Stimulated activated CD8-positive, alpha-beta memory T cell treated with anti-CD3 and anti-CD28 coated beads, Interleukin-12 subunit alpha, Interleukin-12 subunit beta, amount 100 ng/mL, for 4 hours (primary cell): ENCODE results near the gene TRAPPC5.

ENCODE experiments used
- DNase-seq: peaks from one replicate; pipeline ENCODE4 v3.0.0-alpha.2; 2020; ENCODE audit warnings: low read depth

TRAPPC5 gene

DNA sequence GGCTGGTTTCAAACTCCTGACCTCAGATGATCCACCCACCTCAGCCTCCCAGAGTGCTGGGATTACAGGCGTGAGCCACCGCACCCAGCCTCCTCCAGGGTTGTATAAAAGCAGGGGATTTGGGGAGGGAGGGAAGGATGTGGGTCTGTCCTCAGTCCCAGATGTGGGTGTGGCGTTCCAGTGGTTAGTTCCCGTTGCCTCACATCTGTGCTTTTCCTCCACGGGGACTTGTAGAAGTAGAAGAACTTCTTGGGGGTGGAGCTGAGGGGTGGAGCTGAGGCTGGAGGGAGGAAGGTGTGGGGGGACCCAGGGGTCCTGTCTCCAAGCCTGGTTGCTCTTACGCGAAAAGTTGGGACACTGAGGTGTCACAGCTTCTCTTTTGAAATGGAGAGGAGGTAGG is 4.3 kb upstream of the TRAPPC5 start:
- DNase-seq: no peak

DNA sequence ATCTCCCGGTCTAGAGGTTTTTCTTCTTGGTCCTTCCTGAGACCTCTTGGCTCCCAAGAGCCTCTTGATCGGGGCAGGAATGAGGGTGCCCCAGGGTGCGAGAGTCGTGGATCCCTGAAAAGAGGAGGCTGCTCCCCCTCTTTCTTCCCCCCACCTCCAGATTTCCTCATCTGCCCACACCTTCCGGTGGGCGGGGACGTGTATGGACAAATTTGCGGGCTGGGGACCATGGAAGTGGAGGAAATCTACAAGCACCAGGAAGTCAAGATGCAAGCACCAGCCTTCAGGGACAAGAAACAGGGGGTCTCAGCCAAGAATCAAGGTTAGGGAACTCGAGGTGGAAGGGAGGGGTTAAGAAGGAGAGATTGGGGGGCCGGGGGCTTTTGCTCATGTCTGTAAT is 3.8 kb upstream of the TRAPPC5 start, which contains the start of gene MCEMP1:
Gene MCEMP1, plus strand, starts transcription at position 237 of the 400 bp plus-strand sequence. Its CDS starts 31 bp downstream, at position 268.
- no peak for DNase-seq

DNA sequence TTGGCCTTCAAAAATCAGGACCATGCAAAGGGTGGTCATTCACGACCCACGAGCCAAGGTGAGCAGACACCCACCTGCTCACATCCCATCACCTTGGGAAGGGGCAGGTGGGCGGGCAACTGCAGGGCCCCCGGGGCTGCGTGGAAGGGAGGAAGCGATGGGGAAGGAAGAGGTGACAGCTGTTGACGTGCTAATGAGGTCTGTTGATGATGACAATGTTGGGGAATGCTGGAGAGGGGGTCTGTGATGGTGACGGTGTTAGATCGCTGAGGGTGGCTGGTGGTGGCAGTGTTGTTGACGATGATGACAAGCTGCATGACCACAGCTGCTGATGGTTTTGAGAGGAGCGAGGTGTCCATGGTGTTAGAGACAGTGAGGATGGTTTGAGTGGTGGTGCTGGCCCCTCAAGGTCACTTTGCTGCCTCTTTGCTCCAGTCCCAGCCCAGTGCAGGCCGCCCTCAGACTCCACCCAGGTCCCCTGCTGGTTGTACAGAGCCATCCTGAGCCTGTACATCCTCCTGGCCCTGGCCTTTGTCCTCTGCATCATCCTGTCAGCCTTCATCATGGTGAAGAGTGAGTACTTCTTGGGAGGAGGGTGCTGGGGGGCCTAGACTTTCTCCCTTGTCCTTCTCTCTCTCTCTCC is 2.8 kb upstream of the TRAPPC5 start:
- DNase-seq: no peak

DNA sequence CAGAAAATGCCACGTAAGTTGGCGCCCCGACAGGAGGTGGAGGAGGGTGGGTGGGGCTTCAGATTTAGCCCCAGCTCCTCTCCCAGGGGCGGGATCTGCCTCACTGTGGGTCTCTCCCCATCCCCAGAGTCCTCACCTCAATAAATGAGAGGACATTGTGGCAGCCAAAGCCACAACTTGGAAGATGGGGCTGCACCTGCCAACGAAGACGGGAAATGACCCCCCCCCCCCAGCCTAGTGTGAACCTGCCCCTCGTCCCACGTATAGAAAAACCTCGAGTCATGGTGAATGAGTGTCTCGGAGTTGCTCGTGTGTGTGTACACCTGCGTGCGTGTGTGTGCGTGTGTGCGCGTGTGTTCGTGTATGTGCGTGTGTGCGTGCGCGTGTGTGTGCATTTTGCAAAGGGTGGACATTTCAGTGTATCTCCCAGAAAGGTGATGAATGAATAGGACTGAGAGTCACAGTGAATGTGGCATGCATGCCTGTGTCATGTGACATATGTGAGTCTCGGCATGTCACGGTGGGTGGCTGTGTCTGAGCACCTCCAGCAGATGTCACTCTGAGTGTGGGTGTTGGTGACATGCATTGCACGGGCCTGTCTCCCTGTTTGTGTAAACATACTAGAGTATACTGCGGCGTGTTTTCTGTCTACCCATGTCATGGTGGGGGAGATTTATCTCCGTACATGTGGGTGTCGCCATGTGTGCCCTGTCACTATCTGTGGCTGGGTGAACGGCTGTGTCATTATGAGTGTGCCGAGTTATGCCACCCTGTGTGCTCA is 1.5 kb upstream of the TRAPPC5 start:
- peak; percentile 41 for DNase-seq

DNA sequence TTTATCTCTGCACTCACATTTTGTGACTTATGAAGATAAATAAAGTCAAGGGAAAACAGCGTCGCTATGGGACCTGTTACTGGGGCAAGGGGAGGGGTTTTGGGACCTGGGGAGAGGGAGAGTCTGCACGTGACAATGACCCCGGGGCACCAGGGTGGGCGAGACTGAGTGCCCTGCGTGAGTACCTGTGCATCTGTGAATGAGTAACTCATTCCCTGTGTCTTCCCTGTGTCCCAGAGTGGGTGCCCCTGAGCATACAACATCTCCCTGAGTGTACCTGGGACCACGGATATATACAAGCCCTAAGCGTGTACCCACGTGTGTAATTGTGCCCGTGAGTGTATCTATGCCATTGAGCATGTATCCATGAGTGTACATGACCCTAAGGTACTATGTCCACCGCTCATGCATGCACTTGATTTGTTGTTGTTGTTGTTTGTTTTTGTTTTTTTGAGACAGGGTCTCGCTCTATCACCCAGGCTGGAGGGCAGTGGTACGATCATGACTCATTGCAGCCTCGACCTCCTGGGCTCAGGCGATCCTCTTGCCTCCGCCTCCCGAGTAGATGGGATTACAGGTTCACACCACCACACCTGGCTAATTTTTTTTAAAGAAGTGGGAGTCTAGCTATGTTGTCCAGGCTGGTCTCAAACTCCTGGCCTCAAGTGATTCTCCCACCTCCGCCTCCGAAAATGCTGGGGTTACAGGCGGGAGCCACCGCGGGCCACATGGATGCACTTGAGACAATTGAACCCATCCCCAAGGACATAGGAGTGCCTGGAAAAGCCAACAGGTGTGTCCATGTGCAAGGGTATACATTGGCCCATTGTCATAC is 645 bp upstream of the TRAPPC5 start:
- DNase-seq: no peak

DNA sequence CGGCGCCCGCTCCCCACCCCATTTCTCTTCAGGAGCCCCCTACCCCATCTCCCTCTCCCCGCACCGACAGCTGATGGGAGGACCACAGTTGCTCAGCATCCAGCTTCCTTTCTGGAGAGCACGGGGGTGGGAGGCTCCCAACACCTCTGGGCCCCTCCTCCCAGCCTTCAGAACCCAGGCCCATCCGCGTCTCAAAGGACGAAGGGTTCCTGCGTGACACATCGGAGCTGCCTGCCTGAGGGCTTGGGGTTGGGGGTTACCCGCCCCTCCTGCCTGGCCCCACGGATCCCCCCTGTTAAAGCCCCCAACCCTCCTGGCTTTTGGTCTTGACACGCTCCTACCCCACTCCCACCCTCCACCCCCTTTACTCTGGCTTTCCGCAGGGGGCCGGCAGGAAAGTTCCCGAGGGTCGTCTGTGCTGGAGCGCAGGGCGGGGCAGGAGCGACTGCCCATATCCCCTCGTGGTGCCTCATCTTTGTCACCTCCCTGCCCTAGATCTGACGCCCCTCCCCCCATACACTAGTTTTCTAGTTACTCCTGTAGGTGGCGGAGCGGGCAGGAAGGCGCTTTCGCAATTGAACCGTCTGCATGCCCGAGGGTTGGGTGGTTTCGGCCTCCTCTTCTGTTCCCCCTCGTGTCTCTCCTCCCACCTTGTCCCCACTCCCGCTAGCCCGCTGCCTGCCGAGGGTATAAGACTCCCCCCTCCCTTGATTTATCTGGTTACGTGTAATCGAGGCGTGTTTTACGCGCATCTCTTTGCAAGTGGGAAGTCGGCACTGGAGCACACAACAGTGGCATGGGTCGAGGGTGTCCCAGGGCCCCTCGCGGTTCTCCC is 924 bp downstream of the TRAPPC5 start:
- DNase-seq: peak; percentile 62

DNA sequence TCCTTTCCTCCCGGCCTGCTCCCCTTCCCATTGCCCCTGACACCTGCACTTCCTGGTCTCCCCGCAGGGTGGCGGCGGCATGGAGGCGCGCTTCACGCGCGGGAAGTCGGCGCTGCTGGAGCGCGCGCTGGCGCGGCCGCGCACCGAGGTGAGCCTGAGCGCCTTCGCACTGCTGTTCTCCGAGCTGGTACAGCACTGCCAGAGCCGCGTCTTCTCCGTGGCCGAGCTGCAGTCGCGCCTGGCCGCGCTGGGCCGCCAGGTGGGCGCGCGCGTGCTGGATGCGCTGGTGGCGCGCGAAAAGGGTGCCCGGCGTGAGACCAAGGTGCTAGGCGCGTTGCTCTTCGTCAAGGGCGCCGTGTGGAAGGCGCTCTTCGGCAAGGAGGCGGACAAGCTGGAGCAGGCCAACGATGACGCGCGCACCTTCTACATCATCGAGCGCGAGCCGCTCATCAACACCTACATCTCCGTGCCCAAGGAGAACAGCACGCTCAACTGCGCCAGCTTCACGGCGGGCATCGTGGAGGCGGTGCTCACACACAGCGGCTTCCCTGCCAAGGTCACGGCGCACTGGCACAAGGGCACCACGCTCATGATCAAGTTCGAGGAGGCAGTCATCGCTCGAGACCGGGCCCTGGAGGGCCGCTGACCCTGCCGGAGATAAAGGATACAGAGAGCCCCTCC is 1.7 kb downstream of the TRAPPC5 start:
- no peak for DNase-seq

DNA sequence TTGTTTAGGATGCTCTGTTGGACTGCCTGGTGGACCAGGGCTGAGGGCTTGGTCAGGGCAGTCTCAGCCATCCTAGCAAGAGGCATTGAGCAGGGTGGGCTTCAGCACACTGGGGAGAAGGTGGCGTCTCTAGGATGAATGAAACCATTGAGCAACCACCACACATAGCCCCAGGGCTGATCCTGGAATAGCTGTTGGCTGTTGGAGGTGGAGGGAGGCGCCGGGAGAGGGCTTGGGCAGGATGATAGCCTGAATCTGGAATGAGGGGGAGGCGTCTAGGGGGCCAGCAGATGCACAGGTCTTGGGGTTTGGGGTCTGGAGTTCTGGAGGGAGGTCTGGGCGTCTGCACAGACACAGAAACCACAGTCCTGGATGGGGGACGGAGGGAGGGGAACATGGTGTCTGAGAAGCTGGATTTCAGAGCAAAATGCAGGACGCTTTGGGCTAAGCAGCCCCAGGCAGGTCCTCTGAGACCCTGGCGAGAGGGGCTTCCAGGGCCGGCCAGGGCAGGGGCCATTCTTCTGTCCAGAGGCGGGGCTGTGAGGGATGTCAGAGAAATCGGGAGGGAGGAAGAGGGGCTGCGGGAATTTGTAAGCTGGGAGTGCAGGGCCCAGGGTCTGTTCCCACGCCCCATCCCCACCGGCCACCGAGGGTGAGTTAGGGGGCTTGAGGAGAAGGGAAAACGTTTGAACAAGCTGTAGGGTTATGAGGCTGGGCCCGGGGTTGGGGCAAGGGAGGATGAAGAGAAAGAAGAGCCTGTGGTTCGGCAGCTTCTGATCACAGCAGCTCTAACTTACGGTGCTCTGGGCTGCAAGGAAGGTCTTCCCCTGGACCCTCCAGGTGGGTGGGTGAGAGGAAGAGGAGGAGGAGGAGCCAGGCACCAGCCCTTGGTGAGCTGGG is 5.2 kb downstream of the TRAPPC5 start:
- DNase-seq: no peak

DNA sequence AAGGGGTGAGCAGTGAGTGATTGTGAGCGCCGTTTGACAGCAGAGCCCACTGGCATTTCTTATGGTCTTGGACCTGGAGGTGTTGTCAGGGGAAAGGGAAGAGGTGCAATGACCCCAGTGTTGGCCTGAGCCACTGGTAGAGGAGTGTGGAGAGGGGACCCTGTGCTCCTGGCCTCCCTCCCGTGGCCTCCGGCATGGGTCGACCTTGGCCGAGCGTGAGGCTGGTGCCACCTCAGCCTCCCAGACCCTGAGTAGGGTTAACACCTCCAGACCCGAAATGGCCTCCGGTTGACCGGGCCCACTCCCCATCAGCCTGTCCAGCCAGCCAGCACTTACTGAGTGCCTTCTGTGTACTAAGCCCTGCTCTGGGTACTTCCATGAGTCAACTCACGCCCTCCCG is 6.5 kb downstream of the TRAPPC5 start:
- DNase-seq: no peak

DNA sequence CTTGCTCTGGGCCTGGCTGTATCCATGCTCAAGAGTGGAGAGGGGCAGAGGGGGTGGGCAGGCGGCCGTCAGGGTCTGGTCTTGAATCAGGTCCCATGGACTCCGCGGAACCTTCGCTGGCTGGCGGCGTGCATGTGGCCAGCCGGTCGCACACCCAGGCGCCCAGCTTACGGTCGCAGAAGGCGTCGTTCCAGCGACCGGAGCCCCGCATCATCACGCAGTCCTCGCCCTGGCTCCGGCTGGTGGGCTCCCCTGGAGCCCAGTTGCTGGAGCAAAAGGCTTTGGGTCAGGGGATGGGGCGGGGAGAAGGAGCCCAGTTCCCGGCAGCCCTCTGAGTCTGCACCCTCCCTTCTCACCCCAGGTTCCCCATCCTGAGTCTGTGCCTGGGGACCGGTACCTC is 8.5 kb downstream of the TRAPPC5 start:
- no peak for DNase-seq

DNA sequence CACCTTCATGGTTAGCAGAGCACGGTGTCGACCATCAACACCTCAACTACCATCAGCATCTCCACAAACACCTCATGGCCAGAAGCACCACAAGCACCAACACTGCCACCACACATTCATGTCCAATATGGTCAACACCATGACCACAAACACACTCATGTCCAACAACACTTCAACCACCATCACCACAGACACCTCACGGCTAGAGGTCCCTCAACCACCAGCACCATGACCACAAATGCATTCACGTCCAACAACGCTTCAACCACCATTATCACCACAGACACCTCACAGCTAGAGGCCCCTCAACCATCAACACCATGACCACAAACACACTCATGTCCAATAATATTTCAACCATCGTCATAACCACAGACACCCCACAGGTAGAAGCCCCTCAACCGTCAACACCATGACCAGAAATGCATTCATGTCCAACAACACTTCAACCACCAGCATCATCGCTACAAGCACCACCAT is 10.2 kb downstream of the TRAPPC5 start:
- no peak for DNase-seq

DNA sequence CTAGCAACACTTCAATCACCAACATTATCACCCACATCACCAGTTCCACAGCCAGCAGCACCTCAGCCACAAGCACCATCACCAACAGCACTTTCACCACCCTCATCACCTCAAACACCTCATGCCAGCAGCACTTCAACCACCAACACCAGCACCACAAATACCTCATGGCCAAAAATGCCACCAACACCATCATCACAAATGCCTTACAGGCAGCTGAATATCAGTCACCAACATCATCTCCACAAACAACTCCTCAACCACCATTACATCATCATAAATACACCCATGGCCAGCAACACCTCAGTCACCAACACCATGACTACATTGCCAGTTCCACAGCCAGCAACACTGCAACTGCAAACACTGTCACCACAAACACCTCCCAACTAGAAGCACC is 10.9 kb downstream of the TRAPPC5 start:
- no peak for DNase-seq

DNA sequence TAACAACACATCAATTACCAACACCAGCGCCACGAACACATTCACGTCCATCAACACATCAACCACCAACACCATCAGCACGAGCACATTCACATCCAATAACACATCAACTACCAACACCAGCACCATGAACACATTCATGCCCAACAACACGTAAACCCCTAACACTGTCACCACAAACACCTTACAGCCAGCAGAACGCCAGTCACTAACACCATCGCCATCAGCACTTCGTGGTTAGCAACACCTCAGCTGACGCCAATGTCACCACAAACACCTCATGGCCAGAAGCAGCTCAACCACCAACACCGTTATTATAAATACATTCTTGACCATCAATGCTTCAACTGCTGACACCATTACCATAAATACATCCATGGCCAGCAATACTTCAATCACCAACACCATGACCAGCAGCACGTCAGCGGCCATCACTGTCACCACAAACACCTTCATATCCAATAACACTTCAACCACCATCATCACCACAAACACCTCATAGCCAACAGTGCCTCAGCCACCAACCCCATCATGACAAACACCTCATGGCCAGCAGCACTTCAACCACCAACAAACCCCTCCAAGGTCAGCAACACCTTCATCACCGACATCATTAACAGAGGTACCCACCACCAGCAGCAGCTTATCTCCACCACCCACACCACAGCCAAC is 11.9 kb downstream of the TRAPPC5 start:
- no peak for DNase-seq

DNA sequence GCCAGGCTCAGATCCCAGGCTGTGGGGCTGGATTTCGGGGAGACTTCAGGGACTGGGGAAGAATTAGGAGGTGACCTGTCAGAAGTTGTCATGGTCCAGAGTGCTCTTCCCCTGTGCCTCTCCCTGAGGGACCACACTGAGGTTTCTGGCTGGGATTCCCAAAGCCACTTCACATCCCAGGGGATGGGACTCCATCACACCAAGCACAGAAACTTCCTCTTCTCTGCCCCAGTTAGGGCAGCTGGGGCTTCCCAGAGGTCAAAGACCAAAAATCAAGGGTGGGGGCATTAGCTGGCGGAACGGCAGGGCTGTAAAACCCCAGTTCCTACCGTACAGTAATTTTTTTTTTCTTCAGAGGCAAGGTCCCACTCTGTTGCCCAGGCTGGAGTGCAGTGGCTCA is 13.9 kb downstream of the TRAPPC5 start:
- no peak for DNase-seq

DNA sequence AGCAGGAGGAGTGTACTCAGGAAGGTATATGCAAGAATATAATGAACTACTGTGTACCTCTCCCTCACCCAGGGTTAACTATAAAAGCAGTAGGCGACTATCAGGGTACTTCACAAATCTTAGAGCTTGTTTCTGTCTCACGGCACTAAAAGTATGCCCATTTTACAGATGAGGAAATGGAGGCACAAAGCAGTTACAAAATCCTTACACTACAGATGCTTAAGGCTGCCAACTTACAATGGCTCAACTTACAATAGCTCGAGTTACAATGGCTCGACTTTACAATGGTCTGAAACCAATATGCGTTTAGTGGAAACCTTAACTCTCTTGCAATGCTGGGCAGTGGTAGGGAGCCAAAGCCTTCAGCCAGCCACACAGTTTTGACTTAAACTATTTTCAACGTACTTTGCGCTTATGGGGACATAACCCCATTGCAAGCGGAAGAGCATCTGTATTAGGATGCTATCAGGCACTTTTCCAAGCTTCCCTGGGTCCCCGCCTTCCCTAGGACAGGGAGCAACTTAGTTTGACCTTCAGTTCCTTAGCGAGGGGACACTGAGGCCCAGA is 17.2 kb downstream of the TRAPPC5 start:
- DNase-seq: no peak

DNA sequence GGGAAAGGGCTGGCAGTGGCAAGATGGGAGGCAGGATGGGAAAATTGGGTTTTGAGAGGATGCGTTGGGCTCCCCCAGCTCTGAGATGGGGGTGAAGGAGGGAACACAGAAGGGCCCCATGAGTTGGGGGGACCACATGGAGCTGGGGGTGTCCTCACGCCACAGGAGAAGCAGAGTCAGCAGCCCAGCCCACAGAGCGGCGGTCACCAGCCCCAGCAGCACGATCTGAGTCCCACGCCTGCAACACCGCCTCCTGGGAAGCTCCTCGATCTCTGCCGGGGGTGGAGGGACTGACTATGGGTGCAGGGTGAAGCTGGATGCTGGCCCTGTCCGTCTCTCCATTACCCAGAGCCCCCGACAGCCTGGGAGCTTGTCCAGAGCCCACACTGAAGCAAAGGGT is 17.9 kb downstream of the TRAPPC5 start:
- DNase-seq: no peak

DNA sequence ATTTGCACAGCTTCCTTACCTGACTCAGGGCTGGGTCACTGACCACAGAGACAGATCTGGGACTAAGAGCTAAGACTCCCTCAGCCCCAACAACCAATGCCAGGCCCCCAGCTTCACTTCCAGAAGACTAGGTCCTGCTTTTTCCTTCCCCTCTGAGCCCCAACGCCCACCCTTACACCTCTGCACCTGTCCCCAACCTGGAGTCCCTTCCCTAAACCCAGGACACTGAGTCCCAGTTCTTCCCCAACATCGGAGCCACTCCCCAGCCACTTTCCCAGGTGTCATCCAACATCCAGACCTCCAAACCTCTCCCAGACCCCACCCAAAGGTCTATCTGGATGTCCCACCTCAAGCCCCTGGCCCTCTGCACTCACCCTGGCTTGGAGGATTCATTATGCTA is 18.4 kb downstream of the TRAPPC5 start:
- no peak for DNase-seq

DNA sequence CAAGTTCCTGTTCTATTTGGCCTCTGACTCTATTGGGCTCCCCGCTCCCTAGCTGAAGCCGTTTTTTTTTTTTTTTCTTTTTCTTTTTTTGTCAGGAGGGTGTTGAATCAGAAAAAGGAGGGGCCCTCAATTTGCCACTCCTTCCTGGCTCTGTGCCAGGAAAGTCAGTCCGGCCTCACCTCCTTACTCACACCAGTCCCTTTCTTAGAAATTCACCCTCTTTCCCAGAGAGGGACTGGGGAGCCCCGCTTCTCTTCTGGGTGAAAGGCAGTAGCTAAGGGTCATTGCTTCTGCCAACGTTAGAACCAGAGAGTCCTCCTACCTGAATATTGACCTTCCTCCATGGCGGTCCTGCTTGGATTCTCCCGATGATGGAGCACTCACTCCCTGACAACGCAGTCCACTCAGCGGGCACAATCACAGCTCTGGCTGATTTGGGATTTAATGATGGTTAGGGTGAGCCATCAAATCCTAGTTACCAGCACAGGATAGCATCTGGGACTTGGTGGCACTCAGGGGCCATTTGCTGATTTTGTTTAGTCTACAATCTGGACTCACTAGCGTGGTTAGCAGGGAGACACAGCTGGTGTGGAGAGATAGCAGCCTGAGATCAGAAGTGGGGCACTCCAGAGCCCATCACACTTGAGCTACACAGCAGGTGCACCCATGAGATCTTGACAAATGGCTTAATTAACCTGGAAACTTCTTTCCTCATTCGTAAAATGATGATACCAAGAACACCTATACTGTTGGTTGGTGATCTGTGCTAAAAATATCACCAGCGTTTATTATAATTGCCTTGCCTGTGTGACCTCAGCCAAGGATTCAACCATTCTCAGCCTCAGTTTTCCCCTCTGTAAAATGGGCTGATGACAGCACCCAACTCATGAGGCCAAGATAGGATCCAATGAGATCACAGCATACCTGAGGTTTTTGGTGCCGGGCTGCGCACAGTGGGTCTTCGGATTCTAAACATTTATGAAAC is 19.1 kb downstream of the TRAPPC5 start:
- DNase-seq: no peak
